Measurements from ENCODE around the gene JAK3.

Gene JAK3

DNA sequence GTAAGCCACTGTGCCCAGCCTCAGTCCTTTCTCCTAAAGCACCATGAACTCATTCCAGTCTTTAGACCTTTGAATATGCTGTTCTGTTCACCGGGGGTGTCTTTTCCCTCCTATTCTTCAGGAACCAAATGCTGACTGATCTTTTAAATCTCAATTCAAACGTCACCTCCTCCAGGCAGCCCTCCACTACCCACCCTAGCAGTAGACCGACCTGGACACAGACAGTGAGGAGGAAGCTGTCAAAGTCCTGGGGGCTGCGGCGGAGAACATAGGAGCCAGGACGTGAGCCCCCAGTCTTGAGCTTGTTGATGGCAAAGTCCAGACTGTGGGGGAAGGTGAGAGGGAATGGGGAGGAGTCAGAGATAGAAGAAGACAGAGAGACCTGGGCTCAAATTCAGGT is 7.8 kb downstream of the JAK3 start:
- no peak for DNase-seq (ENCODE audit: low read depth)

GRCh38 chr19:17837972-17838371 is 9.8 kb downstream of the JAK3 start:
- TF ChIP-seq CTCF (IDR thresholded peaks at IDR 0.05; ENCODE audit: control insufficient read depth, insufficient read depth, low read depth, low read length, missing control alignments) = no peak
- DNase-seq (ENCODE audit: low read depth) = no peak
- no peak overlapping the region for H3K4me3 ChIP-seq (ENCODE audit: control insufficient read depth, low read depth, low read length)

More for the DNA sequence above, 7.8 kb downstream of the JAK3 start:
- TF ChIP-seq CTCF (IDR thresholded peaks at IDR 0.05; ENCODE audit: control insufficient read depth, insufficient read depth, low read depth, low read length, missing control alignments) = no peak
- H3K4me3 ChIP-seq (ENCODE audit: control insufficient read depth, low read depth, low read length) = no peak overlapping the region

DNA sequence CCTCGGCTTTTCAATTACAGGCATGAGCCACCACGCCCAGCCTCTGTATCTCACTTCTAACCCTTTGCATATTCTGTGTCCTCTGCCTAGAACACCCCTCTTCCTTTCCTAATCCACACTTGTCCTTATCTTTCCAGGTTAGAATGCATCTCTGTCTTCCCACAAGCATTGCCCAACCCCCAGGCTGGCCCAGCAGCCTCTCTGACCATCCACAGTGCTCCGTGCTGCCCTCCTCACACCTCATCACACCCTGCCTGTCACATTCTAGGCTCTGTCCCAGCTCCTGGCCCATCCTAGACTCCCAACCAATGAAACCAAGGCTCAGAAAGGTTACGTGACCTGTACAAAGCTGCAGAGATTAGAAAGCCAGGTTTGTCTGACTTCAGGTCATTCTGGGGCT is 11.3 kb downstream of the JAK3 start:
- no peak overlapping the region for H3K4me3 ChIP-seq (ENCODE audit: control insufficient read depth, low read depth, low read length)
- DNase-seq (ENCODE audit: low read depth) = no peak
- TF ChIP-seq CTCF (IDR thresholded peaks at IDR 0.05; ENCODE audit: control insufficient read depth, insufficient read depth, low read depth, low read length, missing control alignments) = no peak

GRCh38 chr19:17835182-17836006 is 12.4 kb downstream of the JAK3 start:
- H3K4me3 ChIP-seq (ENCODE audit: control insufficient read depth, low read depth, low read length) = no peak overlapping the region
- DNase-seq (ENCODE audit: low read depth) = no peak
- no peak for TF ChIP-seq CTCF (IDR thresholded peaks at IDR 0.05; ENCODE audit: control insufficient read depth, insufficient read depth, low read depth, low read length, missing control alignments)

GRCh38 chr19:17834350-17835181 is 13.2 kb downstream of the JAK3 start:
- no peak overlapping the region for H3K4me3 ChIP-seq (ENCODE audit: control insufficient read depth, low read depth, low read length)
- TF ChIP-seq CTCF (IDR thresholded peaks at IDR 0.05; ENCODE audit: control insufficient read depth, insufficient read depth, low read depth, low read length, missing control alignments) = peak; percentile 12
- DNase-seq (ENCODE audit: low read depth) = no peak

GRCh38 chr19:17832443-17833208 is 15.2 kb downstream of the JAK3 start:
- TF ChIP-seq CTCF (IDR thresholded peaks at IDR 0.05; ENCODE audit: control insufficient read depth, insufficient read depth, low read depth, low read length, missing control alignments) = no peak
- DNase-seq (ENCODE audit: low read depth) = no peak
- H3K4me3 ChIP-seq (ENCODE audit: control insufficient read depth, low read depth, low read length) = no peak overlapping the region
